Caco-2 (cell line): ENCODE results near the gene PKIB. TPM values are rescaled to one million over a fixed set of nuclear protein-coding genes. Genes with fewer than 3 reads are reported as not detected.

Experiments used
- BruUV-seq: library from RNA; stranded (reverse); fragments of 400-500 nt; replicated peaks from 2 replicates; lab custom pipeline; 2021; lab: Mats Ljungman, UMichigan
- CTCF ChIA-PET: fragments of 300-600 bp; sonication (Branson Sonifier 250); formaldehyde crosslinking; loops from one replicate; lab custom pipeline; 2022; ENCODE audit warnings: antibody characterized with exemption; lab: Charles Lee
- POLR2A ChIA-PET: fragments of 300-600 bp; sonication (Branson Sonifier 250); formaldehyde crosslinking; loops from one replicate; lab custom pipeline; 2022; ENCODE audit warnings: antibody characterized with exemption; lab: Charles Lee
- DNase-seq, 2 experiments: peaks; one replicate each; pipeline versions ENCODE4 v3.0.0 to v3.0.0-alpha.2; 2020 to 2022
- H3K27me3 ChIP-seq: replicated peaks from 2 replicates; pipeline ENCODE4 v1.6.0; 2011; ENCODE audit warnings: low read length; ENCODE audit not compliant: control insufficient read depth, insufficient read depth
- H3K36me3 ChIP-seq: 2 replicates; pipeline ENCODE4 v1.5.1; 2011; ENCODE audit warnings: low read length; ENCODE audit not compliant: control insufficient read depth, insufficient read depth
- H3K4me1 ChIP-seq: fragments of 250-450 bp; sonication (Bioruptor Pico); 2 replicates; pipeline ENCODE4 v1.5.1; 2020; ENCODE audit warnings: mild to moderate bottlenecking
- H3K4me3 ChIP-seq: 2 replicates; pipeline ENCODE4 v1.5.1; 2011; ENCODE audit warnings: low read depth, mild to moderate bottlenecking, control low read depth, low read length
- H3K9me3 ChIP-seq: fragments of 250-450 bp; sonication (Bioruptor Pico); 2 replicates; pipeline ENCODE4 v1.5.1; 2020; ENCODE audit warnings: mild to moderate bottlenecking, moderate library complexity
- H3K27ac Mint-ChIP-seq: one replicate; pipeline ENCODE4 v1.8.0; 2022; ENCODE audit warnings: mixed read lengths; ENCODE audit not compliant: unreplicated experiment
- H3K27me3 Mint-ChIP-seq: one replicate; pipeline ENCODE4 v1.8.0; 2022; ENCODE audit warnings: mixed read lengths; ENCODE audit not compliant: insufficient read depth, unreplicated experiment
- H3K36me3 Mint-ChIP-seq: one replicate; pipeline ENCODE4 v1.8.0; 2022; ENCODE audit warnings: mild to moderate bottlenecking, mixed read lengths; ENCODE audit not compliant: insufficient read depth, unreplicated experiment
- H3K4me1 Mint-ChIP-seq: one replicate; pipeline ENCODE4 v1.8.0; 2022; ENCODE audit warnings: low read depth, mixed read lengths; ENCODE audit not compliant: unreplicated experiment
- H3K4me3 Mint-ChIP-seq: one replicate; pipeline ENCODE4 v1.8.0; 2022; ENCODE audit warnings: mild to moderate bottlenecking, moderate library complexity, mixed read lengths; ENCODE audit not compliant: unreplicated experiment
- H3K9me3 Mint-ChIP-seq: one replicate; pipeline ENCODE4 v1.8.0; 2022; ENCODE audit warnings: mixed read lengths; ENCODE audit not compliant: unreplicated experiment
- CTCF ChIP-seq, 2 experiments: fragments of 200-600 bp in 1 of 2; IDR thresholded peaks; 1 replicate in 1 of 2; 2 replicates in 1 of 2; pipeline versions ENCODE4 v1.5.1 to v1.8.0; 2011 to 2022; ENCODE audit warnings: antibody characterized with exemption in 1 of 2, control low read depth in 1 of 2, inconsistent platforms in 1 of 2, low read depth in 1 of 2, low read length in 1 of 2, mild to moderate bottlenecking in 1 of 2, moderate library complexity in 1 of 2; ENCODE audit not compliant: insufficient read depth in 1 of 2, severe bottlenecking in 1 of 2, unreplicated experiment in 1 of 2
- intact Hi-C: fragments of 100-400 bp; cut with micrococcal nuclease; formaldehyde crosslinking; loops from one replicate; pipeline ENCODE4 v1.10.0; 2022; ENCODE audit not compliant: unreplicated experiment
- total RNA-seq: library from RNA; stranded (reverse); gene quantifications from 2 replicates; pipeline ENCODE4 v1.2.3, GENCODE V29; 2022

PKIB gene
- total RNA-seq, 1 experiment from 2014 or later, result 18.6 TPM

- intact Hi-C loops, result no loop called here
- Mint-ChIP-seq H3K4me1 (no peaks in the 10 kb centered on the region), H3K36me3 (no peaks in the 10 kb centered on the region), H3K27me3 (no peaks in the 10 kb centered on the region), H3K9me3 (no peaks in the 10 kb centered on the region), H3K4me3 (no peak overlapping the region), H3K27ac (no peak overlapping the region)
- no peak for TF ChIP-seq CTCF (IDR thresholded peaks at IDR 0.05; ENCODE audit: insufficient read depth in 1 of 2, low read depth in 1 of 2, low read length in 1 of 2, severe bottlenecking in 1 of 2, unreplicated experiment in 1 of 2)
- ChIA-PET CTCF (no interaction called here), POLR2A (no interaction called here)
- no peaks in the 10 kb centered on the region for H3K4me1 ChIP-seq
- no peak overlapping the region for H3K4me3 ChIP-seq
- no peaks in the 10 kb centered on the region for H3K36me3 ChIP-seq
- no peaks in the 10 kb centered on the region for H3K9me3 ChIP-seq
- BruUV-seq, result no TSS peak
- no peaks in the 10 kb centered on the region for H3K27me3 ChIP-seq
- DNase-seq, result no peak
These were observed 103.9 kb downstream of the PKIB start for GRCh38 chr6:122714059-122714458.

- H3K4me3 ChIP-seq, result no peak overlapping the region
- no peaks in the 10 kb centered on the region for H3K9me3 Mint-ChIP-seq
- no peaks in the 10 kb centered on the region for H3K36me3 Mint-ChIP-seq
- H3K4me3 Mint-ChIP-seq, result no peak overlapping the region
- intact Hi-C loops, result no loop called here
- H3K27me3 Mint-ChIP-seq, result no peaks in the 10 kb centered on the region
- H3K4me1 ChIP-seq, result no peaks in the 10 kb centered on the region
- no peak overlapping the region for H3K27ac Mint-ChIP-seq
- no peaks in the 10 kb centered on the region for H3K4me1 Mint-ChIP-seq
- TF ChIP-seq CTCF (IDR thresholded peaks at IDR 0.05; ENCODE audit: insufficient read depth in 1 of 2, low read depth in 1 of 2, low read length in 1 of 2, severe bottlenecking in 1 of 2, unreplicated experiment in 1 of 2), result no peak
- ChIA-PET CTCF (interaction anchor here (0.6 kb wide), 1 partner anchor 196 kb away, joined by 4 read pairs; no protein-coding TSS in a partner anchor), POLR2A (no interaction called here)
- no peaks in the 10 kb centered on the region for H3K36me3 ChIP-seq
- H3K9me3 ChIP-seq, result no peaks in the 10 kb centered on the region
- no peaks in the 10 kb centered on the region for H3K27me3 ChIP-seq
- no peak for DNase-seq
- BruUV-seq, result no TSS peak
These were observed 105.5 kb downstream of the PKIB start for GRCh38 chr6:122715725-122716124.

GRCh38 chr6:122717350-122717749, 107.1 kb downstream of the PKIB start:
- ChIA-PET CTCF (no interaction called here), POLR2A (no interaction called here)

More at GRCh38 chr6:122717350-122717749, 107.1 kb downstream of the PKIB start:
- intact Hi-C loops, result no loop called here
- no TSS peak for BruUV-seq
- H3K4me3 ChIP-seq, result no peak overlapping the region
- no peaks in the 10 kb centered on the region for H3K27me3 Mint-ChIP-seq
- no peak for TF ChIP-seq CTCF (IDR thresholded peaks at IDR 0.05; ENCODE audit: insufficient read depth in 1 of 2, low read depth in 1 of 2, low read length in 1 of 2, severe bottlenecking in 1 of 2, unreplicated experiment in 1 of 2)
- no peaks in the 10 kb centered on the region for H3K36me3 Mint-ChIP-seq
- no peaks in the 10 kb centered on the region for H3K4me1 ChIP-seq
- H3K9me3 ChIP-seq, result no peaks in the 10 kb centered on the region
- H3K36me3 ChIP-seq, result no peaks in the 10 kb centered on the region
- no peak overlapping the region for H3K4me3 Mint-ChIP-seq
- DNase-seq, result no peak
- H3K9me3 Mint-ChIP-seq, result no peaks in the 10 kb centered on the region
- H3K27ac Mint-ChIP-seq, result no peak overlapping the region
- no peaks in the 10 kb centered on the region for H3K4me1 Mint-ChIP-seq
- no peaks in the 10 kb centered on the region for H3K27me3 ChIP-seq
